Mesenchymal stem cell (in vitro differentiated cells and primary cell): Measurements from ENCODE around the gene ITPR3. TPM values are rescaled to one million over a fixed set of nuclear protein-coding genes. Genes with fewer than 3 reads are reported as not detected.

ENCODE experiments used
- DNase-seq: peaks from one replicate; pipeline ENCODE4 v3.0.0-alpha.2; 2013
- H2AFZ ChIP-seq: one replicate; pipeline ENCODE4 v1.6.1; 2013; ENCODE audit warnings: low read depth, mild to moderate bottlenecking, control low read depth, inconsistent platforms, low read length, moderate library complexity
- H2AK5ac ChIP-seq: 2 replicates; pipeline ENCODE4 v1.6.1; 2013; ENCODE audit warnings: low read length, moderate library complexity, mild to moderate bottlenecking, inconsistent platforms; ENCODE audit not compliant: severe bottlenecking
- H2BK120ac ChIP-seq: one replicate; pipeline ENCODE4 v1.6.1; 2013; ENCODE audit warnings: low read depth, mild to moderate bottlenecking, inconsistent platforms, low read length, moderate library complexity
- H2BK12ac ChIP-seq, 2 experiments: one replicate each; pipeline ENCODE4 v1.6.1; 2013; ENCODE audit warnings: inconsistent platforms in 2 of 2, low read length in 2 of 2, mild to moderate bottlenecking in 2 of 2, moderate library complexity in 2 of 2, control low read depth in 1 of 2
- H2BK15ac ChIP-seq: one replicate; pipeline ENCODE4 v1.6.1; 2013; ENCODE audit warnings: mild to moderate bottlenecking, low read depth, inconsistent platforms; ENCODE audit not compliant: poor library complexity, severe bottlenecking
- H2BK5ac ChIP-seq: 2 replicates; pipeline ENCODE4 v1.6.1; 2013; ENCODE audit warnings: low read depth, mild to moderate bottlenecking, low read length, control low read depth, inconsistent platforms; ENCODE audit not compliant: poor library complexity, severe bottlenecking
- H3K14ac ChIP-seq, 2 experiments: one replicate each; pipeline ENCODE4 v1.6.1; 2013; ENCODE audit warnings: inconsistent platforms in 2 of 2, low read length in 2 of 2, control low read depth in 1 of 2, mild to moderate bottlenecking in 1 of 2, moderate library complexity in 1 of 2
- H3K18ac ChIP-seq, 2 experiments: one replicate each; pipeline ENCODE4 v1.6.1; 2013; ENCODE audit warnings: inconsistent platforms in 2 of 2, low read length in 2 of 2, control low read depth in 1 of 2, low read depth in 1 of 2, mild to moderate bottlenecking in 1 of 2
- H3K23ac ChIP-seq, 2 experiments: one replicate each; pipeline ENCODE4 v1.6.1; 2013; ENCODE audit warnings: inconsistent platforms in 2 of 2, low read length in 2 of 2, mild to moderate bottlenecking in 2 of 2, moderate library complexity in 2 of 2, control low read depth in 1 of 2
- H3K27ac ChIP-seq: 2 replicates; pipeline ENCODE4 v1.5.1; 2013; ENCODE audit warnings: mild to moderate bottlenecking, moderate library complexity, low read length, control low read depth, inconsistent platforms; ENCODE audit not compliant: poor library complexity, severe bottlenecking
- H3K27me3 ChIP-seq, 2 experiments: 2 replicates each; pipeline versions ENCODE4 v1.6.1 to v1.7.0; 2013; ENCODE audit warnings: low read length in 2 of 2, mild to moderate bottlenecking in 2 of 2, moderate library complexity in 2 of 2, control low read depth in 1 of 2, inconsistent platforms in 1 of 2; ENCODE audit not compliant: control insufficient read depth in 1 of 2, insufficient read depth in 1 of 2
- H3K36me3 ChIP-seq, 2 experiments: 2 replicates each; pipeline versions ENCODE4 v1.6.1 to v1.7.0; 2013; ENCODE audit warnings: low read length in 2 of 2, control low read depth in 1 of 2, inconsistent platforms in 1 of 2, low read depth in 1 of 2, mild to moderate bottlenecking in 1 of 2; ENCODE audit not compliant: insufficient read depth in 2 of 2, control insufficient read depth in 1 of 2
- H3K4ac ChIP-seq, 2 experiments: one replicate each; pipeline ENCODE4 v1.6.1; 2013; ENCODE audit warnings: inconsistent platforms in 2 of 2, low read length in 2 of 2, mild to moderate bottlenecking in 2 of 2, moderate library complexity in 2 of 2, control low read depth in 1 of 2, low read depth in 1 of 2
- H3K4me1 ChIP-seq: 2 replicates; pipeline ENCODE4 v1.6.1; 2013; ENCODE audit warnings: low read depth, low read length, control low read depth; ENCODE audit not compliant: control insufficient read depth, insufficient read depth
- H3K4me2 ChIP-seq: 2 replicates; pipeline ENCODE4 v1.6.1; 2013; ENCODE audit warnings: low read length, mild to moderate bottlenecking, inconsistent platforms; ENCODE audit not compliant: poor library complexity, severe bottlenecking
- H3K4me3 ChIP-seq, 2 experiments: 2 replicates each; pipeline versions ENCODE4 v1.5.1 to v1.7.0; 2013; ENCODE audit warnings: low read length in 2 of 2, mild to moderate bottlenecking in 2 of 2, control low read depth in 1 of 2, low read depth in 1 of 2; ENCODE audit not compliant: insufficient read depth in 1 of 2
- H3K79me1 ChIP-seq: replicated peaks from 2 replicates; pipeline ENCODE4 v1.6.1; 2013; ENCODE audit warnings: mild to moderate bottlenecking, control low read depth, low read length, inconsistent platforms; ENCODE audit not compliant: poor library complexity, severe bottlenecking
- H3K9ac ChIP-seq: 2 replicates; pipeline ENCODE4 v1.7.0; 2013; ENCODE audit warnings: mild to moderate bottlenecking, low read length, moderate library complexity
- H3K9me3 ChIP-seq: 2 replicates; pipeline ENCODE4 v1.7.0; 2013; ENCODE audit warnings: mild to moderate bottlenecking, low read length; ENCODE audit not compliant: control insufficient read depth
- H4K8ac ChIP-seq: one replicate; pipeline ENCODE4 v1.6.1; 2013; ENCODE audit warnings: inconsistent platforms, mild to moderate bottlenecking, low read length, moderate library complexity
- H4K91ac ChIP-seq: one replicate; pipeline ENCODE4 v1.6.1; 2013; ENCODE audit warnings: mild to moderate bottlenecking, low read length, inconsistent platforms
- WGBS: methylation state at CpG from one replicate; pipeline ENCODE4 v1.1.7; 2013; ENCODE audit warnings: mixed read lengths; 5-methylcytosine and 5-hydroxymethylcytosine counted together
- polyA plus RNA-seq, 2 experiments: library from polyadenylated mRNA; stranded (reverse); fragments of 200-250 nt; gene quantifications; one replicate each; pipeline ENCODE4 v1.2.3, GENCODE V29; 2013

The ITPR3 gene
- polyA plus RNA-seq (2013, experiment 1 of 2) = 4.6 TPM
- 4.5 TPM for polyA plus RNA-seq (2013, experiment 2 of 2)

GRCh38 chr6:33620856-33621710, at the start of gene ITPR3:
Gene ITPR3, plus strand, starts transcription at chr6:33621322. Its CDS starts 281 bp downstream, at chr6:33621603.
- Histone ChIP-seq H3K23ac (peak within 1 kb of the TSS in 1 of 2 experiments; percentile 77), H3K36me3 (peaks cover 11 to 23% of the 10 kb centered on the region in 2 experiments)

GRCh38 chr6:33571637-33572316, 49.3 kb upstream of the ITPR3 start:
- no peak overlapping the region for H2BK15ac ChIP-seq
- no peaks in the 10 kb centered on the region for H3K27me3 ChIP-seq
- H3K27ac ChIP-seq = no peak overlapping the region
- H2AK5ac ChIP-seq = no peak overlapping the region
- H3K4ac ChIP-seq = peak overlapping the region; percentile 9 to 25
- 88% methylated on average over 10 of the region's 11 CpGs for WGBS
- peak overlapping the region; percentile 91 for H3K9ac ChIP-seq
- H3K18ac ChIP-seq = peak overlapping the region in 1 of 2 experiments; percentile 76
- peak overlapping the region; percentile 99 for H3K4me2 ChIP-seq
- no peak overlapping the region for H2BK120ac ChIP-seq
- H4K8ac ChIP-seq = peak overlapping the region; percentile 96
- H3K9me3 ChIP-seq = no peaks in the 10 kb centered on the region
- no peak overlapping the region for H2BK5ac ChIP-seq
- no peak for DNase-seq
- H4K91ac ChIP-seq = no peak overlapping the region
- no peak overlapping the region for H3K14ac ChIP-seq
- H2AFZ ChIP-seq = peak overlapping the region; percentile 43
- peaks cover 12% of the 10 kb centered on the region for H3K79me1 ChIP-seq
- H3K23ac ChIP-seq = no peak overlapping the region
- peak overlapping the region; percentile 64 to 85 for H3K4me3 ChIP-seq
- H3K36me3 ChIP-seq = peaks cover 35 to 46% of the 10 kb centered on the region in 2 experiments
- H3K4me1 ChIP-seq = peaks cover 3% of the 10 kb centered on the region
- peak overlapping the region in 1 of 2 experiments; percentile 26 for H2BK12ac ChIP-seq

More at GRCh38 chr6:33620856-33621710, at the start of gene ITPR3:
- Histone ChIP-seq H3K9me3 (no peaks in the 10 kb centered on the region), H2BK5ac (peak within 1 kb of the TSS; percentile 37), H3K4me2 (peak within 1 kb of the TSS; percentile 97), H2BK12ac (peak within 1 kb of the TSS; percentile 15 to 42), H2BK15ac (peak within 1 kb of the TSS; percentile 71), H3K79me1 (peaks cover 20% of the 10 kb centered on the region), H3K4ac (peak within 1 kb of the TSS; percentile 74 to 83), H4K8ac (peak within 1 kb of the TSS; percentile 92), H2AK5ac (no peak within 1 kb of the TSS), H2BK120ac (peak within 1 kb of the TSS; percentile 65), H3K27ac (no peak within 1 kb of the TSS), H3K4me3 (peak within 1 kb of the TSS; percentile 74 to 93), H3K27me3 (no peaks in the 10 kb centered on the region), H3K9ac (peak within 1 kb of the TSS; percentile 96), H3K4me1 (peaks cover 21% of the 10 kb centered on the region), H3K14ac (peak within 1 kb of the TSS in 1 of 2 experiments; percentile 86), H2AFZ (peak within 1 kb of the TSS; percentile 70), H3K18ac (peak within 1 kb of the TSS; percentile 85 to 92), H4K91ac (peak within 1 kb of the TSS; percentile 76)
- no peak for DNase-seq
- WGBS = under 1% methylated on average over 83 of the region's 99 CpGs

GRCh38 chr6:33575211-33575610, 45.9 kb upstream of the ITPR3 start:
- no peak overlapping the region for H3K27ac ChIP-seq
- H2BK15ac ChIP-seq = no peak overlapping the region
- H3K18ac ChIP-seq = no peak overlapping the region
- H3K36me3 ChIP-seq = peaks cover 51 to 59% of the 10 kb centered on the region in 2 experiments
- H3K9me3 ChIP-seq = no peaks in the 10 kb centered on the region
- no peak overlapping the region for H3K4me3 ChIP-seq
- H4K91ac ChIP-seq = no peak overlapping the region
- no peak for DNase-seq
- no peak overlapping the region for H3K4me2 ChIP-seq
- no peak overlapping the region for H2BK5ac ChIP-seq
- H2BK12ac ChIP-seq = no peak overlapping the region
- no peak overlapping the region for H4K8ac ChIP-seq
- peaks cover 13% of the 10 kb centered on the region for H3K4me1 ChIP-seq
- no peak overlapping the region for H2AFZ ChIP-seq
- 95% methylated on average over 8 of the region's 8 CpGs for WGBS
- no peaks in the 10 kb centered on the region for H3K27me3 ChIP-seq
- no peak overlapping the region for H3K23ac ChIP-seq
- no peak overlapping the region for H3K14ac ChIP-seq
- no peak overlapping the region for H3K4ac ChIP-seq
- peaks cover 23% of the 10 kb centered on the region for H3K79me1 ChIP-seq
- no peak overlapping the region for H2BK120ac ChIP-seq
- H2AK5ac ChIP-seq = no peak overlapping the region
- no peak overlapping the region for H3K9ac ChIP-seq

GRCh38 chr6:33576668-33577067, 44.5 kb upstream of the ITPR3 start:
- H3K4me1 ChIP-seq = peaks cover 14% of the 10 kb centered on the region
- peaks cover 23% of the 10 kb centered on the region for H3K79me1 ChIP-seq
- H3K9me3 ChIP-seq = no peaks in the 10 kb centered on the region
- H2BK5ac ChIP-seq = no peak overlapping the region
- H3K18ac ChIP-seq = no peak overlapping the region
- no peak overlapping the region for H3K14ac ChIP-seq
- H2AK5ac ChIP-seq = no peak overlapping the region
- no peak overlapping the region for H3K27ac ChIP-seq
- no peak overlapping the region for H3K4me2 ChIP-seq
- H2BK120ac ChIP-seq = no peak overlapping the region
- H2BK15ac ChIP-seq = no peak overlapping the region
- H2AFZ ChIP-seq = no peak overlapping the region
- H3K4me3 ChIP-seq = no peak overlapping the region
- H3K23ac ChIP-seq = no peak overlapping the region
- H3K36me3 ChIP-seq = peaks cover 51 to 57% of the 10 kb centered on the region in 2 experiments
- no peak overlapping the region for H4K8ac ChIP-seq
- no peaks in the 10 kb centered on the region for H3K27me3 ChIP-seq
- H3K4ac ChIP-seq = no peak overlapping the region
- DNase-seq = no peak
- H3K9ac ChIP-seq = no peak overlapping the region
- WGBS = 97% methylated on average over 11 of the region's 11 CpGs
- no peak overlapping the region for H4K91ac ChIP-seq
- no peak overlapping the region for H2BK12ac ChIP-seq
